Left colon (tissue), 2 donors: ENCODE results near the gene ACSM4. TPM values are rescaled to one million over a fixed set of nuclear protein-coding genes. Genes with fewer than 3 reads are reported as not detected.
"Not testable (repeated sequence)": the region's sequence is repeated elsewhere in the genome, so short reads cannot be mapped to it uniquely, and the experiment has no call there.

Experiments used
- ATAC-seq: fragments of 200-7000 bp; cut with Tn5 transposase; one replicate; pipeline ENCODE4 v1.9.1; 2020; ENCODE audit warnings: mild to moderate bottlenecking, moderate library complexity
- DNase-seq, 2 donors: peaks; one replicate each; pipeline ENCODE4 v3.0.0-alpha.2; 2020
- intact Hi-C, 2 donors: fragments of 100-400 bp; cut with DNase I in 1 of 2; cut with micrococcal nuclease in 1 of 2; formaldehyde crosslinking; loops; one replicate each; pipeline versions ENCODE4 v1.11.2 to v1.14.0; 2022; cut with DNase I, micrococcal nuclease
- total RNA-seq, 2 donors: library from RNA; stranded (reverse); fragmentation: NEBNext Ultra II Directional; extraction: Animal tissue kit (Norgen Biotek cat#: 25700); gene quantifications; one replicate each; pipeline ENCODE4 v1.2.1, GENCODE V29; 2021
- donor health status: DM: no; HTN: no; CAD: no.
- donor health status: DM: yes; HTN: yes; CAD: no.

Gene ACSM4
- total RNA-seq, 2 donors from 2014 or later: not detected

DNA sequence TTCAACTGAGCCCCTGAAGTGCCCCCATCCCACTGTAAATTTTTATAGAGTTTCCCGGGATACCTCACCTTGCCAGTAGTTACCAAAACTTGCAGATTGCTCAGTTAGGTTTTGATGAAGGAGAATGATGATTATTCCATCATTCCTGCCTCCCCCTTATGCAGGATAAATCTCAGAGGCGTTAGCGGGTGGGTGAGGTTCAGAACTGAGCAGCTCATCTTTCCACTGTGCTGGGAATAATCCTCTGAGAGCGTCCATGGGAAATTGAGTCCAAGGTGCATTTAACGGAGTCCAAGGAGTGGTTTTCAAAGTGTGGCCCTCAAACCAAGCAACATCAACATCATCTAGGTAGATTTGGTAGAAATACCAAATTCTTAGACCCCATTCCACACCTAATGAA lies 18.7 kb downstream of the ACSM4 start:
- ATAC-seq (no peak), DNase-seq (no peak)
- intact Hi-C loops: no loop called here

GRCh38 chr12:7324176-7324575 lies 20.3 kb downstream of the ACSM4 start:
- ATAC-seq (no peak), DNase-seq (no peak)
- intact Hi-C loops: no loop called here

DNA sequence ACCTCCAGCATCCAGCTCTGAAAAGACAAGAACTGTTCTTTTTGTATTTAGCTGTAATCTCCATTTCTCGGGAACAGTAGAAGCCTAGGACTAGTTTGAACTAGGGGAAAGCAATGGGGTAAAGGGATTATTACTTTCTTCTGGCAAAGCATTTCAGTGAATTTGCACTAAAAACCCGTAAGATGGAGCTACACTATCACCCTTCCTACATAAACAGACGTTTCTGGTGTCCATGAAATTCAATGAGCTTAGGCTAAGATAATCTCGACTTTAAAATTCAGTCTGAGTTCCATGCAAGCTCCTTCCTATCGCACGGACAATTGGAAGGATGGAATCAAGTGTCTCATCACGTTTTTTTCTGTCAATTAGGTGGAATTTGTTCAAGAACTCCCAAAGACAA lies 24.0 kb downstream of the ACSM4 start:
- DNase-seq: no peak
- intact Hi-C loops: loop anchor here in 1 of 2 donors (5.0 kb wide), 1 partner anchor 64 kb away; no protein-coding TSS in a partner anchor
- no peak for ATAC-seq

DNA sequence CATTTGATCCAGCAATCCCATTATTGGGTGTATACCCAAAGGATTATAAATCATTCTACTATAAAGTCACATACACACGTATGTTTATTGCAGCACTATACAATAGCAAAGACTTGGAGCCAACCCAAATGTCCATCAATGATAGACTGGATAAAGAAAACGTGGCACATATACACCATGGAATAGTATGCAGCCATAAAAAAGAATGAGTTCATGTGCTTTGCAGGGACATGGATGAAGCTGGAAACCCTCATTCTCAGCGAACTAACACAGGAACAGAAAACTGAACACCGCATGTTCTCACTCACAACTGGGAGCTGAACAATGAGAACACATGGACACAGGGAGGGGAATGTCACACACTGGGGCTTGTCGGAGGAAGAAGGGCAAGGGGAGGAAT lies 33.9 kb downstream of the ACSM4 start:
- DNase-seq, intact Hi-C loops, ATAC-seq: not testable (repeated sequence)

GRCh38 chr12:7339675-7340074 lies 35.8 kb downstream of the ACSM4 start:
- ATAC-seq (no peak), DNase-seq (no peak)
- intact Hi-C loops: no loop called here

DNA sequence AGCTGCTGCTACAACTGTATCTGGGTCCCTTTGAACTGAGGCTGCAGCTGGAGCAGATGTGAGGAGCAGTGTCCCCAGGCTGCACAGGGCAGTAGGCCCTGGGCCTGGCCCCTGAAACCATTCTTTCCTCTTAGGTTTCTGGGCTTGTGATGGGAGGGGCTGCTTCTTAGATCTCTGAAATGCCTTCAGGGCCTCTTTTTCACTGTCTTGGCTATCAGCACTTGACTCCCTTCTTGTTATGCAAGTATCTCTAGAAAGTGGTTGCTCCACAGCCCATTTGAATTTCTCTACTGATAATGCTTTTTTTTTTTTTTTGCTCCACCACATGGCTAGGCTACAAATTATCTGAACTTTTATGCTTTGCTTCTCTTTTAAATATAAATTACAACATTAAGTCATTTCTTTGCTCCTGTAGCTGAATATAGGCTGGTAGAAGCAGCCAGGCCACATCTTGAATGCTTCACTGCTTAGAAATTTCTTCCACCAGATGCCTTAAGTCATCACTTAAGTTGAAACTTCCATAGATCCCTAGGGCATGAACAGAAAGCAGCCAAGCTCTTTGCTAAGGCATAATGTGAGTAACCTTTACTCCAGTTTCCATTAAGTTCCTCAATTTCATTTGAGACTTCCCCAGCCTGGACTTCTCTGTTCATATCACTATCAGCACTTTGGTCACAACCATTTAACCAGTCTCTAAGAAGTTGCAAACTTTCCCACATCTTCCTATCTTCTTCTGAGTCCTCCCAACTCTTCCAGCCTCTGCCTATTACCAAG lies 41.1 kb downstream of the ACSM4 start:
- intact Hi-C loops: no loop called here
- DNase-seq (no peak), ATAC-seq (no peak)

DNA sequence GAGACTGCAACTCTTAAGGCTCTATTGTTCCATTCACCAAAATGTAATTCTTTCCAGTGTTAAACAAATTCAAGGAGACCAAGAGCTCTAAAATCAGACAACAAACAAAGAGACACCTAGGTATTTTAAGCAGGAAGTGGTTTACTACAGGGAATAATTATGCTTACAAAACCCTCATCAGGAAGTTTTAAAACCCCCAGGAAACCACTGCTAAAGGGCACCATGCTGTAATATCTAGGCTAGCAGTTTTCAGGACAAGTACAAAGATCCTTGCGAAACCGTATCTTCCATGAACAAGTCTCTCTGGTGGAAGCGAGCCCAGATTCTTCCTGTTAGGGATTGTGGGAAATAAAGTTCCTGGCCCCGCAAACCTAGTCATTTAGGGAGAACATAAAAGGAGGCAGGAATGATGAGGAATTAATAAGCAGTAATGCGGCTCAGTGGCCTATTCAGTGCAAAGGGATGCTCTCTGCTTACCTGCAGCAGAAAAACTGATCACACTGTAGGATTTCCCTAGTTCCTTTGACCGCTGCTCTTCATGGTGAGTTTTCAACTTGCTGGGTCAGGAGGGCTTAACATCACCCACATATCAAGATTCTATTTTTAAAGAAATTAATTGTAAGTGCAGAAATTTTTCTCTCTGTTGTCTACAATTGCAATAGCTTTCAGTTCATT lies 42.8 kb downstream of the ACSM4 start:
- intact Hi-C loops: no loop called here
- ATAC-seq (no peak), DNase-seq (no peak)

DNA sequence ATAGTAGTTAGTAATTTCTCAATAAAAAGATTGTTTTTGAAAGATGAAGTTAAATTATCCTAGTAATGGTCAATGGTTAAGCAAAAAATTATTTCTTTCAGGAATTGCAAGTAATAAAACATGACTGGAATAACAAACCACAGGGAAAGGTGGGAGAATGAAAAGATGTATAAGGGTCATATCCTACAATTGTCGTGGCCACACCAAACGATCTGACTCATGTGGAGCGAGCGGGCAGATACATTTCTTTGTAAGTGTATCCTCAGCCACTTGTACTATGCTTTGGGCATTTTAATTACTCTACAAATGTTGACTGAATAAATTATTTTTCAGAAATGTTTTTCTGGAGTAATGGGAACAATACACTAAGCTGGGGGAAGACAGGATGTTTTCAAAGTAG lies 45.5 kb downstream of the ACSM4 start:
- intact Hi-C loops: no loop called here
- ATAC-seq: no peak
- no peak for DNase-seq

GRCh38 chr12:7351177-7351576 lies 47.3 kb downstream of the ACSM4 start:
- ATAC-seq (no peak), DNase-seq (no peak)
- intact Hi-C loops: no loop called here

- DNase-seq (no peak), ATAC-seq (no peak)
- intact Hi-C loops: no loop called here
Measured at GRCh38 chr12:7352661-7353060, 48.8 kb downstream of the ACSM4 start.

DNA sequence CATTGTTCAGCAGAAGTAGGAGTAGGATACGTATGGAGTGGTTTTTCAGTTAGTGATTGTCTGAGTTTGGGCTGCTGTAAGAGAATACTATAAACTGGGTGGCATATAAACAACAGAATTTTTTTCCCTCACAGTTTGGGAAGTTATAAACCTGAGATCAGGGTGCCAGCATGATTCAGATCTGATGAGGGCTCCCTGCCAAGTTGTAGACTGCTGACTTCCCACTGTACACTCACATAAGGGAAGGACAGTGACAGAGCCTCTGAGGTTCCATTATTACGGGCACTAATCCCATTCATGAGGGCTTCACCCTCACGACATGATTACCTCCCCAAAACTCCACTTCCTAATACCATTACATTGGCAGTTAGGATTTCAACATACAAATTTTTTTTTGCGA lies 50.7 kb downstream of the ACSM4 start:
- DNase-seq: no peak
- no peak for ATAC-seq

GRCh38 chr12:7361265-7361664 lies 57.4 kb downstream of the ACSM4 start:
- intact Hi-C loops: no loop called here
- DNase-seq (no peak), ATAC-seq (no peak)

More for the DNA sequence above, 50.7 kb downstream of the ACSM4 start:
- intact Hi-C loops: no loop called here

DNA sequence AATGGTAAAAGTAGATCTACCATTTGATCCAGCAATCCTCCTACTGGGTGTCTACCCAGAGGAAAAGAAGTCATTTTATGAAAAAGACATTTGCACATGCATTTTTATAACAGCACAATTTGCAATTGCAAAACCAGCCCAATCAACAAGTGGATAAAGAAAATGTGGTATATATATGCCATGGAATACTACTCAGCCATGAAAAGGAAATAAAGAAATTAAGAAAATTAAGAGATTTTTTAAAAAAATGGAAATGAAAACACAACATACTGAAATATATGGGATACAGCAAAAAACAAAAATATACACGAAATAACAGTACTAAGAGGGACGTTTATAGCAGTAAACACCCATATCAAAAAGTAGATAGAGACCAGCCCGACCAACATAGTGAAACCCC lies 58.9 kb downstream of the ACSM4 start:
- DNase-seq (no peak), ATAC-seq (no peak)
- intact Hi-C loops: no loop called here

GRCh38 chr12:7369274-7369729 lies 65.4 kb downstream of the ACSM4 start:
- ATAC-seq (no peak), DNase-seq (no peak)
- intact Hi-C loops: no loop called here

DNA sequence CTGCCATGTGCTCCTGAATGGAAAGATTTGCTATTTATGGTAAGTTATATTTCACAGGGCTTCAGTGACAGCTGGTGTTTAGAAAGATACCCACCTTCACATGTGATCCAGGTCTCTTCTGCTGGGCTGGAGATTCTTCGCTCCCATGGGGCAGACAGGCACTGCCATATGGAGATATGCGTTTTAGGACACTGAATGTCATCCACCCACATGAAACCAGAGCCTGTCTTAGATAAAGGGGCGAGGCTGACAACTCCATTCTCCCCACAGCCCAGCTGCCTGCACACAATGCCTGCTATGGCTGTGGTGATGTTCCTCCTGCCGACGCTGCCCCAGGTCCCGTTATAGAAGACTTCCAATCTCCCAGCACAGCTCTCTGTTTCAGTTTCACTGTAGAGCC lies 69.4 kb downstream of the ACSM4 start:
- ATAC-seq: no peak
- intact Hi-C loops: no loop called here
- DNase-seq: no peak

DNA sequence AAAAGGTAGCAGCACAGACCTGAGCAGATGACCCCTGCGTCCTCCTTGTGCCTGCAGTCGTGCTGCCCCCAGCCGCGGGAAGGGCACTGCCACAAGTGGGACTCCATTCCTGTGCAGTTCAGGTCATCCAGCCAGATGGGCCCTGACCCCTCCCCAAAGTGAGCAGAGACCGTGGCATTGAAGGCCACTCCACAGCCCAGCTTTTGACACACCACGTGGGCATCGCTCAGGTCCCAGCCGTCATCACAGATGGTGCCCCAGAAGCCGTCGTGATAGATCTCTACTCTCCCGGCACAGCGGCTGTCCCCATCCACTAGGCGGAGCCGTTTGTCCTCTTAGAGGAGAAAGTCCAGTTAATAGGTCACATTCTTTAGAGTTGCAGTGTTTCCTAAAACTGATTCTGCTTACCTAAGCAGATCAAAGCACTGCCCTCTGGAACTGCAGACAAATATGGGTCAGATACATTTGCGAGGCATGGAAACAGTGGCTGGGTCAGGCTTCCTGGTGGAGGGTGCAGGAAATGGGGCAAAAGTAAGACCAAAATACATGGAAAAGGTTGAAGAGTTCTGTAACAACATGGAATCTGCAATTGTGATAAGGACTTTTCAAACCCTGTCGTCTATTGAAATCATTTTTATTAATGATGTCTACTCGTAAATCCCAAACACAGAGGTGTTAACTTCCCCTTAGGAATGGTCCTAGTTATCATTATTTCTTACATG lies 70.7 kb downstream of the ACSM4 start:
- ATAC-seq: peak; percentile 49
- intact Hi-C loops: no loop called here

GRCh38 chr12:7375145-7375543 lies 71.3 kb downstream of the ACSM4 start:
- DNase-seq: no peak
- intact Hi-C loops: no loop called here
- ATAC-seq: no peak

More for the DNA sequence above, 70.7 kb downstream of the ACSM4 start:
- peak in 1 of 2 donors; percentile 48 for DNase-seq

- DNase-seq (no peak), ATAC-seq (no peak)
- intact Hi-C loops: no loop called here
Measured at GRCh38 chr12:7376196-7376595, 72.3 kb downstream of the ACSM4 start.
